Renal cortex interstitium (tissue), 15 donors: ENCODE results near the gene ZNF714. TPM values are rescaled to one million over a fixed set of nuclear protein-coding genes. Genes with fewer than 3 reads are reported as not detected.
A peak's percentile ranks its signal among the peaks of the same experiment; 100 is the strongest.

ENCODE experiments used
- DNase-seq, 11 donors: peaks; one replicate each; pipeline ENCODE4 v3.0.0-alpha.2; 2013; ENCODE audit warnings: low read depth in 9 of 11, low spot score in 4 of 11; ENCODE audit errors: extremely low read depth in 1 of 11
- long read RNA-seq, 16 experiments: transcript quantifications; one replicate each; lab custom pipeline, GENCODE V29; 2026
- polyA plus RNA-seq, 3 donors: library from polyadenylated mRNA; unstranded; fragments of 120-200 nt; gene quantifications; one replicate each; pipeline ENCODE4 v1.2.1, GENCODE V29; 2013; ENCODE audit not compliant: insufficient read length in 3 of 3

The ZNF714 gene
- polyA plus RNA-seq, result 10 to 100 TPM; 14.8 to 28.7 (median 15.6) TPM
- long read RNA-seq, donor 1, result 0 reads
- long read RNA-seq, donor 2, result 0 reads
- long read RNA-seq, donor 3, full-length matches to known transcripts, result 5 of 5 reads
- long read RNA-seq, donor 3, partial matches to known transcripts, result 0 of 5 reads
- long read RNA-seq, donor 3, other reads (novel, unspliced or antisense), result 0 of 5 reads
- long read RNA-seq, donor 4, full-length matches to known transcripts, result 2 of 2 reads
- long read RNA-seq, donor 4, partial matches to known transcripts, result 0 of 2 reads
- long read RNA-seq, donor 4, other reads (novel, unspliced or antisense), result 0 of 2 reads
- long read RNA-seq, donor 5, full-length matches to known transcripts, result 4 of 41 reads
- long read RNA-seq, donor 5, partial matches to known transcripts, result 37 of 41 reads
- long read RNA-seq, donor 5, other reads (novel, unspliced or antisense), result 0 of 41 reads
- long read RNA-seq, donor 6, full-length matches to known transcripts, result 2 of 2 reads
- long read RNA-seq, donor 6, partial matches to known transcripts, result 0 of 2 reads
- long read RNA-seq, donor 6, other reads (novel, unspliced or antisense), result 0 of 2 reads
- long read RNA-seq, donor 7, full-length matches to known transcripts, result 2 of 2 reads
- long read RNA-seq, donor 7, partial matches to known transcripts, result 0 of 2 reads
- long read RNA-seq, donor 7, other reads (novel, unspliced or antisense), result 0 of 2 reads
- long read RNA-seq, donor 8, full-length matches to known transcripts, result 6 of 6 reads
- long read RNA-seq, donor 8, partial matches to known transcripts, result 0 of 6 reads
- long read RNA-seq, donor 8, other reads (novel, unspliced or antisense), result 0 of 6 reads
- long read RNA-seq, donor 9, full-length matches to known transcripts, result 1 of 1 reads
- long read RNA-seq, donor 9, partial matches to known transcripts, result 0 of 1 reads
- long read RNA-seq, donor 9, other reads (novel, unspliced or antisense), result 0 of 1 reads
- long read RNA-seq, donor 10, full-length matches to known transcripts, result 2 of 7 reads
- long read RNA-seq, donor 10, partial matches to known transcripts, result 5 of 7 reads
- long read RNA-seq, donor 10, other reads (novel, unspliced or antisense), result 0 of 7 reads
- long read RNA-seq, donor 11, partial matches to known transcripts, result 0 of 1 reads
- long read RNA-seq, donor 11, other reads (novel, unspliced or antisense), result 0 of 1 reads
- long read RNA-seq, donor 12, result 0 reads
- long read RNA-seq, donor 13, full-length matches to known transcripts, result 1 of 1 reads
- long read RNA-seq, donor 13, partial matches to known transcripts, result 0 of 1 reads
- long read RNA-seq, donor 13, other reads (novel, unspliced or antisense), result 0 of 1 reads
- long read RNA-seq, donor 14, full-length matches to known transcripts, result 1 of 1 reads
- long read RNA-seq, donor 14, partial matches to known transcripts, result 0 of 1 reads
- long read RNA-seq, donor 14, other reads (novel, unspliced or antisense), result 0 of 1 reads
- long read RNA-seq, donor 15, partial matches to known transcripts, result 0 of 1 reads
- long read RNA-seq, donor 15, other reads (novel, unspliced or antisense), result 0 of 1 reads
- long read RNA-seq, donor 16, full-length matches to known transcripts, result 1 of 10 reads
- long read RNA-seq, donor 16, partial matches to known transcripts, result 9 of 10 reads
- long read RNA-seq, donor 16, other reads (novel, unspliced or antisense), result 0 of 10 reads

- peak; percentile 63 to 96 (median 86) for DNase-seq
Observed at GRCh38 chr19:21082011-21082975, at the start of gene ZNF714. ZNF714 (plus strand) TSS chr19:21082203; CDS start chr19:21098269, 16,066 bp downstream.

DNA sequence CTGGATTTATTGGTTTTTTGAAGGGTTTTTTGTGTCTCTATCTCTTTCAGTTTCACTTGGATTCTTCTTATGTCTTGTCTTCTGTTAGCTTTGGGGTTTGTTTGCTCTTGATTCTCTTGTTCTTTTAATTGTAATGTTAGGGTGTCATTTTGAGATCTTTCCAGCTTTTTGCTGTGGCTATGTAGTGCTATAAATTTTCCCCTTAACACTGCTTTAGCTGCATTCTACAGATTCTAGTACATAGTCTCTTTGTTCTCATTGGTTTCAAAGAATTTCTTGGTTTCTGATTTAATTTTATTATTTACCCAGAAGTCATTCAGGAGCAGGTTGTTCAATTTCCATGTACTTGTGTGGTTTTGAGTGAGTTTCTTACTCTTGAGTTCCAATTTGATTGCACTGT is 37.0 kb upstream of the ZNF714 start:
- DNase-seq, result no peak

DNA sequence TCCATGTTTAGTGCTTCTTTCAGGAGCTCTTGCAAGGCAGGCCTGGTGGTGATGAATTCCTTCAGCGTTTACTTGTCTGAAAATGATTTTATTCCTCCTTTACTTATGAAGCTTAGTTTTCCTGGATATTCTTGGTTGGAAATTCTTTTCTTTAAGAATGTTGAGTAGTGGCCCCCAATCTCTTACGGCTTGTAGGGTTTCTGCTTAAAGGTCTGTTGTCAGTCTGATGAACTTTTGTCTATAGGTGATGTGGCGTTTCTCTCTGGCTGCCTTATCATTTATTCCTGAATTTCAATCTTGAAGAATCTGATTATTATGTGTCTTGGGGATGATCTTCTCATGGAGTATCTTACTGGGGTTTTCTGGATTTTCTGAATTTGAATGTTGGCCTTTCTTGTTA is 35.5 kb upstream of the ZNF714 start:
- DNase-seq, result no peak

GRCh38 chr19:21047716-21048115 is 34.3 kb upstream of the ZNF714 start:
- DNase-seq, result no peak

DNA sequence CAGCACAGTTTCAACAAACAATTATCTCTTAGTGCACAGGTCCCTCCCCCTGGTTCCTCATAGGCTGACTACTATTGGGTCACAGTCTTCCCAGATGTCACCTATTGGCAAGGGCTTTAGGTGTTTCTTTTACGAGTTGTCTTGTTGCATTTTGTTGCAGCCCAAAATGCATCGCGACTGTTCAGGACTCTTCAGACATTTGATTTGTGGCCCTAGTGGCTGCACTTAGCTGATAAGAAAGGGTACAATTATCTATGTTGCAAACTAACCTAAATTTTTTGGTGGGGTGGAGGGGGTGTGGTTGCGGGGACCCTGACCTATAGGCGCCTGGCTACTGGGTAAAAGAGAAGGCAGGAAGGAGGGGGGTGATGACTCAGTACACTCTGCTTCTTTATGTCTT is 29.1 kb upstream of the ZNF714 start:
- no peak for DNase-seq

DNA sequence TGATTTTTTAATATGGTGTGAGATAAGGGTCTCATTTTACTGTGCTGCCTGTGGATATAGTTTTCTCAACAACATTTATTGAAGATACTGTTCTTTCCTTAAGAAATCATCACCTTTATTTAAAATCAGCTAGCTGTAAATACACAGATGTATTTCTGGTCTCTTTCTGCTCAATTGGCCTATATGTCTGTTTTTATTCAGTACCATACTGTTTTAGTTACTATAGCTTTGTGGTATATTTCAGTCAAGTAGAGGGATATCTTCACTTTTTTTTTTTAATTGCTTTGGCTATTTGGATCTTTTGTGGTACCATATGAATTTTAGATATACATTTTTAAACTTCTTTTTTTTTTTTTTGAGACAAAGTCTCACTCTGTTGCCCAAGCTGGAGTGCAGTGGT is 16.7 kb upstream of the ZNF714 start:
- DNase-seq, result no peak

DNA sequence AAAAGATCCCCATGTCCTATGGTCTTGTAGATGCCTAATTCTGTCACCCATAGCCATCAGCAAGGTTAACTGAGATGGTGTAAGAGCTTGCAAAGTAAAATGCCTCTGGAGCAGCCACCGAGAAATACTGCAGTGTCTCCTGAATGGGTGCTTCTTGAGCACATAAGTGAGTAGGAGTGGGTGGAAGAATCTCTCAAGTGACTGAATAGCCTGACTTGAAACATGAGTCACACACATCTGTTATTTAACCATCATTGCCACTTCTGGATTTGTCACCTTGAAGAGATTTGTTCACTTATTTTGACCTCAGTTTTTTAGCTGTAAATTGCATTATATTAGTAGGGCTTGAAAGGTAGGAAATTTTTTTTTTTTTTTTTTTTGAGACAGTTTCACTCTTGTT is 2.3 kb downstream of the ZNF714 start:
- no peak for DNase-seq

DNA sequence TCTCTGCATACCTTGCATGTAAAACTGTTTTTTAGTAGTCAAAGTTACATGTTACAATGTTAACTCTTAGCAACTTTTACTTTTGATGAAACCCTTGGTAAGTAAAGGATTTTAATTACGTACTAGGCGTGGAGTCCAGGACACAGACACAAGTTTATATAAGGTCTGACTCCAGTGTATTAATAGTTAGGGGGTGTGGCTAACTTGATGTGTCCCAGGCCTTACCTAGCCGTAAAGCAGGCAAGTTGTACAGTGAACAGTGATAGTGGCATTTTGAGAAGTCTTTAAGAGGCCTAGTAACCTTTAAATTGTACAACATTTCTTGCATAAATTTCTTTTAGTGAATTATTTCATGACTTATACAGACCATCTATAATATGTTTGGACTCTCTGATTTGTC is 5.9 kb downstream of the ZNF714 start:
- no peak for DNase-seq

DNA sequence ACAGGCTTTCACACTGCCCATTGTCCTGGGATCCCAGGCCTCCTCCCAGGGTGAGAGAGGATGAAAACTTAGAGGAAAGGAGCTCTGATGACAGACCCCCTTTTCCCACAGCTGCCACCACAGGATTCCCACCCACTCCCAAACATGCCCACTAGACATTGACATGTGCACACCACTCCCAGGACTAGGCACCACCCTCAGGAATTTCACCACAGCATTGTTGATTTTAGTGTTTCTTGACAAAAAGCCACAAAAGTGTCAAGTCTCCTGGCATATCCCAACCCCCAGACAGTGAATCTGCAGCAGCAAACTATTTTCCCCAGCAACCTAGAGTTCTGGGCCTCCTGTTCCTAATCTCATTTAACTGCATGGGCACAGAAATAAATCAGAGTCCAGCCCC is 10.1 kb downstream of the ZNF714 start:
- no peak for DNase-seq

- DNase-seq, result no peak
Observed at GRCh38 chr19:21094347-21095025, 12.5 kb downstream of the ZNF714 start.

GRCh38 chr19:21098291-21098690 is 16.3 kb downstream of the ZNF714 start:
- no peak for DNase-seq

DNA sequence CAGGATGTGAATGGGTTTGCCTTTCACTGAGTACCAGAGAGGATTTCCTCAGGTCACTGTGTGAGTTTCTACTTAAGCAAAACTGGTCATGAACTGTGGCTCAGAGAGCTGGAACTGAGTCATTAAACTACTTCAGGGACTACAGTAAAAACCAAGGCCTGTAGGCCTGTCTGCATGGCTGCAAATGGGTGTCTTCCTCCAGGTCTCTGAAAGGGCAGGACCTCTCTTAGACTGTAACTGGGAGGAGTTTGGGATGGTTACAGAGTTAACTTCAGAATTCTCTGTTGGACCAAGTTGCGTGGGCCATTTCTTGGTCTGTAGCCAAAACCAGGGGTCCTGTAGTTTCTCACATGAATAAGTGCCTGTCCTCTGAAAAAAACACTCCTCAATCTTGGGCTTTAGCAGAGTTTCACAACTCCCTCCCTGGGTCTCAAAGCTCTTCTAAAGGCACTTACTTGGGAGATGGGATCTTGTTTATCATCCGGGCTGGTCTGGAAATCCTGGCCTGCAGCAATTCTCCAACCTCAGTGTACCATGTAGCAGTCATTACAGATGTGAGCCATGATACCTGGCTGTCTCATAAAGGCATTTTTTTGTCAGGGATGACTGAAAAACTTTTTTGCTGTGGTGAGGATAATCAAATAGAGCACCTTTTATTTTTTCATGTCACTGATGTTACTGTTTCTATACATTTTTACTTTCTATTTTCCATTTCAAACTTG is 19.7 kb downstream of the ZNF714 start:
- DNase-seq, result no peak

DNA sequence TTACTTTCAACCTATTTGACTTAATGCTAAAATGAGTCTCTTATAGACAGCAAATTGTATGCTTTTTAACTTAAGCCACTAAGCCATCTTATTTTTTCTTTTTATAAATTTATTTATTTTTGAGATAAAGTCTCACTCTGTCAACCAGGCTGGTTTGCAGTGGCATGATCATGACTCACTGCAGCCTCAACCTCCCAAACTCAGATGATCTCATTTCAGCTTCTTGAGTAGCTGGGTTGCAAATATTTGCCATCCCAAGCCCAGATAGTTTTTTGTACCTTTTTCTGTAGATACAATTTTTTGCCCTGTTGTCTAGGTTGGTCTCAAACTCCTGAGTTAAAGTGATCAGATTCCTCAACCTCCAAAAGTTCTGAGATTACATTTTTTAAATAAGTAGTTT is 27.1 kb downstream of the ZNF714 start:
- DNase-seq, result no peak

GRCh38 chr19:21110183-21110582 is 28.2 kb downstream of the ZNF714 start:
- no peak for DNase-seq

DNA sequence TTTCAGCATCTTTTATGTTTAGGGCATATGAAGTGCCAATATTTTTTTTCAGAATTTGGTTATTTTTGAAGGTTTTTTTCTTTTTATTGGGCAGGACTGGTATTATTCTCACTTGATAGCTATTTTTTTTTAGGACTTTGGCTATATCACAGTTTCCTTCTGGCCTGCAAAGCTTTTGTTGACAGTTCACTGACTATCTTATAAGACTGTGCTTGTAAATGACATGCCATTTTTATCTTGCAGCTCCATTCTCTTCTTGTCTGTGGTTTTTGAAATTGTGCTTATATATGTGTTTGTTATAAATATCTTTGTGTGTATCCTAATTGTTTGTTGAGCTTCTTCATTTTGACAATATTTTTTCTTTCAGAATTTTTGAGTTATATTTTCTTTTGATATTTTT is 33.4 kb downstream of the ZNF714 start:
- DNase-seq, result no peak
